Activated CD8-positive, alpha-beta memory T cell treated with anti-CD3 and anti-CD28 coated beads, Interleukin-2, amount 50 U/mL, for 1 hour (primary cell): Measurements from ENCODE around the gene NUP42.
A peak's percentile ranks its signal among the peaks of the same experiment; 100 is the strongest.
"Not testable (repeated sequence)": the region's sequence is repeated elsewhere in the genome, so short reads cannot be mapped to it uniquely, and the experiment has no call there.

Experiments used
- DNase-seq: peaks from one replicate; pipeline ENCODE4 v3.0.0-alpha.2; 2020; ENCODE audit errors: extremely low read depth

Gene NUP42

DNA sequence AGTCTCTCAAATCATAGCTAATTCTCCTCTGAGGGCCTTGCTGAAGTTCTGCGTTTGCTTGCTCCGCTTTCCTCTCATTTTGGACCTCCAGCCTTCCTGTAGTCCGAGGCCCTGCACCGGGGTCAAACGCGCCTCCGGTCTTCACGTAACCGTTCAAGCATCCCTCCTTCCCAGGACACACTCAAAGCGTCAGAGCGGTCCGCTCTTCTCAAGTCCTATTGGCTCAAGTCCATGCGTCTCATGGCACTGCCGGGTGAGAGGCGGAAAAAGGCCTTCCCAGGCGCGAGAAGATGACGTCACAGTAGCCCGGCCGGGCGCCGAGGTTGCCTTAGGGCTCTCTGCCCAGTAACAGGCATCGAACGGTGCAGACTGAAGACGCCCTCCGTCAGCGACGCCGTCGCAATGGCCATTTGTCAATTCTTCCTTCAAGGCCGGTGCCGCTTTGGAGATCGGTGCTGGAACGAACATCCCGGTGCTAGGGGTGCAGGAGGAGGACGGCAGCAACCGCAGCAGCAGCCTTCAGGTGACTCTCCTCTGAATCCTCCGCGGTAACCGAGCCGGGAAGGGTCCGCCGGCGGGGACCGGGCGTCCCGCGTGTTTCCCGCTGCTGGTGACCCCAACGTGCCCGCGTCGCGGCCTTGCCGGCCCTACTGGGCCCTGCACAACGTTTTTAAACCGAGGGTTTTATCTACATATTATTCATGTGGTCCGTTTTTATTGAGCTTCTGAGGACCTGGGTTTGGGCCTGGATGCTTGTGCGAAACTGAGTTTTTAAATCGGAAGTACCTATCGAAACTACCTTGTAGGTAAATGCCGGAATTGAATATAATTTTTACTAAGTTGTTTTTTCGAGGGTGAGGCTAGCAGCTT is at the start of gene NUP42:
Gene NUP42 (plus strand): TSS at position 365 of the 870 bp plus-strand sequence. CDS start 38 bp downstream, at position 403.
- peak; percentile 87 for DNase-seq

DNA sequence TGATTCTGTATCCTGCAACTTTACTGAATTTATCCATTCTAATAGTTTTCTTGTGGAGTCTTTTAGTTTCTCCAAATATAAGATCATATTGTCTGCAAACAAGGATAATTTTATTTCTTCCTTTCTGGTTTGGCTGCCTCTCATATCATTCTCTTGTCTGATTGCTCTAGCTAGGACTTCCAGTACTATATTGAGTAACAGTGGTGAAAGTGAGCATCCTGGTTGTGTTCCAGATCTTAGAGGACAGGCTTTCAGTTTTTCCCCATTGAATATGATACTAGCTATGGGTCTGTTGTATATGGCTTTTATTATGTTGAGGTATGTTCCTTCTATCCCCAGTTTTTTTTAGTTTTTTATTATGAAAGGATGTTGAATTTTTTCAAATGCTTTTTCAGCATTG is 48.1 kb upstream of the NUP42 start:
- DNase-seq = no peak

- no peak for DNase-seq
Measured at GRCh38 chr7:23135755-23136154, 46.1 kb upstream of the NUP42 start.

- DNase-seq = no peak
Measured at GRCh38 chr7:23136216-23136615, 45.6 kb upstream of the NUP42 start.

DNA sequence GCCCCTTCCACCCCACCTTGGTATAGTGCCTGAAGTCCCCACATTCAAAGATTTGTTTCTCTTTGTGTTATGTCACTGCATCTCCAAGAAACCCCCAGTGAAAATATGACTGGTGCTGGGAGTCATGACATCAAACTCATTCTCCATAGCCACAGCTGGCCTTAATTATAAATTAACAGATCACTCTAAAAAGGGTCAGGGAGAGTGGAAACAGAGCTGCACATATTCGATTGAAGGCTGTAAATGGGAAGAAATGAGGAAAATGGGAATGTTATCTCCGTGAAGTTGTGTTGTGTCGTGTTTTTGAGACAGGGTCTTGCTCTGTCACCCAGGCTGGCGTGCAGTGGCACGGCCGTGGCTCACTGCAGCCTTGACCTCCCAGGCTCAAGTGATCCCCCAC is 24.2 kb upstream of the NUP42 start:
- DNase-seq = no peak

- DNase-seq = no peak
Measured at GRCh38 chr7:23158546-23158945, 23.3 kb upstream of the NUP42 start.

- DNase-seq = no peak
Measured at GRCh38 chr7:23161482-23161881, 20.4 kb upstream of the NUP42 start.

- no peak for DNase-seq
Measured at GRCh38 chr7:23164846-23165245, 17.0 kb upstream of the NUP42 start.

- no peak for DNase-seq
Measured at GRCh38 chr7:23165316-23165715, 16.5 kb upstream of the NUP42 start.

DNA sequence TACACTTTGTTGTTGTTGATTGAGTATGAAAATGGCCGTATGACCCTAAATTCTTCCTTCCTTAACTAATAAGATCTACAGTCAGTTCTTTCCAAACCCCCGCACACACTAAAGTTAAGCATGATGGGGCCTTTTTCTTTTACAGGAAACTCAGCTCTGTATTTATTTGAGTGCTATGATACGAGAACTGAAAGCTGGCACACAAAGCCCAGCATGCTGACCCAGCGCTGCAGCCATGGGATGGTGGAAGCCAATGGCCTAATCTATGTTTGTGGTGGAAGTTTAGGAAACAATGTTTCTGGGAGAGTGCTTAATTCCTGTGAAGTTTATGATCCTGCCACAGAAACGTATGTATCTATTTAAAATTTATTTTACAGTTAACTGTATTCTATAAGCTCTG is 14.2 kb upstream of the NUP42 start:
- DNase-seq = no peak

DNA sequence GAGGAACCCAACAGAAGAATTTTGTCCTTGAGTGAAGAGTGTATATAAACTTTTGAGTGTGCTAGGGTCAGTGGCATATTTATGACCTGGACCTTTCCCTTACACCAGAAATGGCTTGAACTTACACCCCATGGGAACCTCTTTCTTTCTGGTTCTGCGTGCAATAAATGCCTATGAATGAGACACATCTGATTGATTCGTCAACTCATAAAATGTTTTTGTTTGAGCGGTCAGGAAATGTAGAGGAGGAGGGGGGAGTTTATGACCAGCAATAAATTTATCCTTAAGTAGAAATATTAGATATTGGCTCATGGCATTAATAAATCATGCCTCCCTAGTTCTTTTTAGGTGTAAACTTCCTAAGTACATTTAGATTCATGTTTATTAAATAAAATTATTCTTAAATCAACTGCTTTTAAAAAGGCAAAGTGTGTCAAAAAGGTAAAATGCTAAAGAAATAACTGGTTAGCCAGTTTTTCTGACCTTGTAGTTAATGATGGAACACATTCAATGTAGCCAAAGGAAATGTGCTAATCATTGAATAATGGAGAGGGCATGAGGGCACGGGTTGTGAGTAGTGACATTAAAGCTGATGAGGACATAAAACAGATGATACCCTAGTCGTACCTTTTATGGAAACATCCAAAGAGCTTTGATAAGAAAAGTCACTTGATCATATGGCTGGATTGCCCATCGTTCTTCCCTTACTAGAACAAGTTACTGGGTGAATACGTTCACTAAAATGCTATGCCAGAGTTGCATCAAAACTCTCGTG is 13.6 kb upstream of the NUP42 start:
- DNase-seq = no peak

DNA sequence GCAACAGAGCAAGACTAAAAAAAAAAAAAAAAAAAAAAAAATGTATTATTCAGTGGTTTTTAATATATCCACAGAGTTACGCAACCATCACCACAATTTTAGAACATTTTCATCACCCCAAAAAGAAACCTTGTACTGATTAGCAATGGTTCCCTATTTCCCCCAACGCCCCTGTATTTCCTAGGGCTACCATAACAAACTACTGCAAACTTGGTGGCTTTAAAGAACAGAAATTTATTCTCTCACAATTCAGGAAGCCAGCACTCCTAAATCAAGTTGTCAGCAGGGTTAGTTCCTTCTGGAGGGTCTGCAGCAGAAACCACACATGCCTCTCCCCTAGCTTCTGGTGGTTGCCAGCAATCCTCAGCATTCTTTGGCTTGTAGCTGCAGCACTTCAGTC is 5.9 kb upstream of the NUP42 start:
- no peak for DNase-seq

GRCh38 chr7:23183279-23184012 is 1.6 kb downstream of the NUP42 start:
- DNase-seq = no peak

GRCh38 chr7:23184291-23184690 is 2.4 kb downstream of the NUP42 start:
- DNase-seq = no peak

GRCh38 chr7:23184709-23185359 is 3.0 kb downstream of the NUP42 start:
- DNase-seq = no peak

DNA sequence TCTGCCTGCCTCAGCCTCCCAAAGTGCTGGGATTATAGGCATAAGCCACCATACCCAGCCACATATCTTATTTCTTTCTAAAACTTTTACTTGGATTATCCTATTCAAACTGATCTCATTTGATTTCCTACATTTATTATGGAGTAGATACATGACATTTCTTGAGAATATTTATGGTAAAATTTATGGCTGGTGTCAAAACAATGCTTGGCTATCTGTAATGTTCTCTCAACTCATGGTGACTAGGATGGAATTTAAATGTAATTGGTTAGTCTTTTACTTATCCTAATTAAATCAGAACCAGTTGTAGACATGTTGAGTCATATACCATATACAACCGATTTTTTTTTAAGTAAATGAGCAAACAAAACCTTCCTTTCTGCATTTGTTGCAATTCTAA is 4.1 kb downstream of the NUP42 start:
- DNase-seq = no peak

GRCh38 chr7:23191022-23191421 is 9.2 kb downstream of the NUP42 start:
- no peak for DNase-seq

DNA sequence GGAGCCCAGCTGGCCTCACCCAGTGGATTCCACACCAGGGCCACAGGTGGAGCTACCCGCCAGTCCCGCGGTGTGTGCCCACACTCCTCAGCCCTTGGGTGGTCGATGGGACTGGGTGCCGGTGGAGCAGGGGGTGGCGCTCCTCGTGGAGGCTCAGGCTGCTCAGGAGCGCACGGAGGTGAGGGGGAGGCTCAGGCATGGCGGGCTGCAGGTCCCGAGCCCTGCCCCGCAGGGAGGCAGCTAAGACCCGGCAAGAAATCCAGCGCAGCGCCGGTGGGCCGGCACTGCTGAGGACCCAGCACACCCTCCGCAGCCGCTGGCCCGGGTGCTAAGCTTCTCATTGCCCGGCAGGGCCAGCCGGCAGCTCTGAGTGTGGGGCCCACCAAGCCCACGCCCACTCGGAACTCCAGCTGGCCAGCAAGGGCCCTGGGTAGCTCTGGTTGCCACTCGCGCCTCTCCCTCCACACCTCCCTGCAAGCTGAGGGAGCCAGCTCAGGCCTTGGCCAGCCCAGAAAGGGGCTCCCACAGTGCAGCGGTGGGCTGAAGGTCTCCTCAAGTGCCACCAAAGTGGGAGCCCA is 11.9 kb downstream of the NUP42 start:
- not testable (repeated sequence) for DNase-seq

DNA sequence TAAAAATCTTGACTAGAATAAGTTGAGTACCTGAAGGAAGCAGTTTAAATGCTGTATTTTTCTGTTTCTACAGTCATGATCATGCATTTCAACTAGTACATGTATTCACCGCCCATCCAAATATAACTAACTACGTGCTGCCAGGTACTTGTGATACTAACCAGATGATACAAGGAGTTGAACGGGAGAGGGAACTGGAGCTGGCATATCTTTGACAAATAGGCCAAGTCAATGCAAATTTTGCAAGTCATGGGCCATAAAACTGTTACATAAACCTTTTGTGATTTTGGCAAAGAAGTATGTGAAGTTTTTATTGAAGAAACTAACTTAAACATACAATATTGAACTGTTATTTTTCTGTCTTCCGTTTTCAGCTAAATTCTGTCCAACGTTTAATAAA is 14.5 kb downstream of the NUP42 start:
- DNase-seq = no peak

DNA sequence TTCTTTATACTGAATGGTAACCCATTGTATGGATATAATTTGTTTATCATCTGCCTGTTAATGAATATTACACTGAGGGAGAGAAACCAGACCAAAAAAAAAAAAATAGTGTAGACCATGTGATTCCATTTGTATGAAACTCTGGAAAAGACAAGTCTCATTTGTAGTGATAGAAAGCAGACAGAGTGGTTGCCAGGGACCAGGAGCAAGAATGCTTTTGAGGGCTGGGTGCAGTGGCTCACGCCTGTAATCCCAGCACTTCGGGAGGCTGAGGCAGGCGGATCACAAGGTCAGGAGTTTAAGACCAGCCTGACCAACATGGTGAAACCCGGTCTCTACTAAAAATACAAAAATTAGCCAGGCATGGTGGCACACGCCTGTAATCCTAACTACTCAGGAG is 15.9 kb downstream of the NUP42 start:
- not testable (repeated sequence) for DNase-seq

GRCh38 chr7:23200331-23200730 is 18.5 kb downstream of the NUP42 start:
- DNase-seq = no peak
